Measurements from ENCODE around the gene CCDC186.

DNA sequence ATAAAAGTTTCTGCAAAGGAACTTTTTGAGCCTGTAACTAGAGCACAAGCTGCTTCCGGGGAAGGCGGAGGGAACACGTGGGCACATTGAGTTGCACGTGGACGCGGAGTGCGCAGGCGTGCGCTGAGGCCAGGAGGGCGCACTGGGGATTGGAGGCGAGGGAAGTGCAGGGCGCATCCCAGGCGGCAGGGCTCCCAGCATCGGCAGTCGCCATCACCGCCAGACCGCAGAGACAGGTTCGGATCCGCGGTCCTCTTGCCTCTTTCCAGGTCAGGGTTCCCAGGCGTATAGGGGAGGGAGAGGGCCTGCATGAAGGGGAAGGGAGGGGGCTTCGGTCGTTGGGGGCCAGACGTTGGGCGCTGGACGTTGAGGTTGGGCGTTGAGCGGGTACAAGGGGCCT is 5.1 kb upstream of the CCDC186 start, which contains the start of gene TDRD1:
- TF ChIP-seq, protein P1, sequence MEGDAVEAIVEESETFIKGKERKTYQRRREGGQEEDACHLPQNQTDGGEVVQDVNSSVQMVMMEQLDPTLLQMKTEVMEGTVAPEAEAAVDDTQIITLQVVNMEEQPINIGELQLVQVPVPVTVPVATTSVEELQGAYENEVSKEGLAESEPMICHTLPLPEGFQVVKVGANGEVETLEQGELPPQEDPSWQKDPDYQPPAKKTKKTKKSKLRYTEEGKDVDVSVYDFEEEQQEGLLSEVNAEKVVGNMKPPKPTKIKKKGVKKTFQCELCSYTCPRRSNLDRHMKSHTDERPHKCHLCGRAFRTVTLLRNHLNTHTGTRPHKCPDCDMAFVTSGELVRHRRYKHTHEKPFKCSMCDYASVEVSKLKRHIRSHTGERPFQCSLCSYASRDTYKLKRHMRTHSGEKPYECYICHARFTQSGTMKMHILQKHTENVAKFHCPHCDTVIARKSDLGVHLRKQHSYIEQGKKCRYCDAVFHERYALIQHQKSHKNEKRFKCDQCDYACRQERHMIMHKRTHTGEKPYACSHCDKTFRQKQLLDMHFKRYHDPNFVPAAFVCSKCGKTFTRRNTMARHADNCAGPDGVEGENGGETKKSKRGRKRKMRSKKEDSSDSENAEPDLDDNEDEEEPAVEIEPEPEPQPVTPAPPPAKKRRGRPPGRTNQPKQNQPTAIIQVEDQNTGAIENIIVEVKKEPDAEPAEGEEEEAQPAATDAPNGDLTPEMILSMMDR (IDR thresholded peaks at IDR 0.05 in 8 of 11, conservative IDR thresholded peaks at IDR 0.05 in 3 of 11): no peak
- no peak for TF ChIP-seq POLR2A (IDR thresholded peaks at IDR 0.05)
